ENCODE data around the gene ABCA4. TPM values are rescaled to one million over a fixed set of nuclear protein-coding genes. Genes with fewer than 3 reads are reported as not detected.
"Not testable (repeated sequence)": the region's sequence is repeated elsewhere in the genome, so short reads cannot be mapped to it uniquely, and the experiment has no call there.

The ABCA4 gene
- total and polyA plus RNA-seq, 7 donors = 0.03 to 0.32 (median 0.09) TPM; not detected in 2

DNA sequence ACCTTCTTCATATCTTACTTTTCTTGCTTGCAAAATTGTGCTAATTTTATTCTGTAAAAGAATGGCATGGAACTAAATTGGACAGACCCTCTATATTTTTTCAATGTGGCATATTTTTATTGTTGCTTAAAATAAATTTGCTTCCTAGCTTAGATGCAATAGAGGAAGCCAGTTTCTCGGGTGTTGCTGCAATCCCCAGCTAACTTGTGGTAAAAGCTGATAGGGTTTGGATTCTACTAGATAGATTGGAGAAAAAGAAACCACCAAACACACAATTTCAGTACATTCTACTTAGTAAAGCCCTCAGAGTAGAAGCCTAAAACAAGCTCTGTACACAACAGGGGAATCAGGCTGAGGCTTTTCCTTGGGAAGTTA, 162.2 kb downstream of the ABCA4 start:
- Histone ChIP-seq H3K4me3 (no peak overlapping the region), H3K9me3 (peaks cover 12% of the 10 kb centered on the region), H3K4me1 (no peaks in the 10 kb centered on the region), H3K27ac (no peak overlapping the region), H3K36me3 (ENCODE audit: insufficient read depth in 1 of 2, low read depth in 1 of 2) (no peaks in the 10 kb centered on the region), H3K27me3 (ENCODE audit: insufficient read depth in 3 of 3, low read length in 2 of 3) (no peaks in the 10 kb centered on the region)
- DNase-seq (no peak), ATAC-seq (no peak)
- 32 to 50% (median 36%) methylated on average over 1 of the region's 1 CpG for WGBS, 3 donors
- TF ChIP-seq, protein P1, sequence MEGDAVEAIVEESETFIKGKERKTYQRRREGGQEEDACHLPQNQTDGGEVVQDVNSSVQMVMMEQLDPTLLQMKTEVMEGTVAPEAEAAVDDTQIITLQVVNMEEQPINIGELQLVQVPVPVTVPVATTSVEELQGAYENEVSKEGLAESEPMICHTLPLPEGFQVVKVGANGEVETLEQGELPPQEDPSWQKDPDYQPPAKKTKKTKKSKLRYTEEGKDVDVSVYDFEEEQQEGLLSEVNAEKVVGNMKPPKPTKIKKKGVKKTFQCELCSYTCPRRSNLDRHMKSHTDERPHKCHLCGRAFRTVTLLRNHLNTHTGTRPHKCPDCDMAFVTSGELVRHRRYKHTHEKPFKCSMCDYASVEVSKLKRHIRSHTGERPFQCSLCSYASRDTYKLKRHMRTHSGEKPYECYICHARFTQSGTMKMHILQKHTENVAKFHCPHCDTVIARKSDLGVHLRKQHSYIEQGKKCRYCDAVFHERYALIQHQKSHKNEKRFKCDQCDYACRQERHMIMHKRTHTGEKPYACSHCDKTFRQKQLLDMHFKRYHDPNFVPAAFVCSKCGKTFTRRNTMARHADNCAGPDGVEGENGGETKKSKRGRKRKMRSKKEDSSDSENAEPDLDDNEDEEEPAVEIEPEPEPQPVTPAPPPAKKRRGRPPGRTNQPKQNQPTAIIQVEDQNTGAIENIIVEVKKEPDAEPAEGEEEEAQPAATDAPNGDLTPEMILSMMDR (IDR thresholded peaks at IDR 0.05) = no peak
- intact Hi-C loops (cut with DNase I) = no loop called here

DNA sequence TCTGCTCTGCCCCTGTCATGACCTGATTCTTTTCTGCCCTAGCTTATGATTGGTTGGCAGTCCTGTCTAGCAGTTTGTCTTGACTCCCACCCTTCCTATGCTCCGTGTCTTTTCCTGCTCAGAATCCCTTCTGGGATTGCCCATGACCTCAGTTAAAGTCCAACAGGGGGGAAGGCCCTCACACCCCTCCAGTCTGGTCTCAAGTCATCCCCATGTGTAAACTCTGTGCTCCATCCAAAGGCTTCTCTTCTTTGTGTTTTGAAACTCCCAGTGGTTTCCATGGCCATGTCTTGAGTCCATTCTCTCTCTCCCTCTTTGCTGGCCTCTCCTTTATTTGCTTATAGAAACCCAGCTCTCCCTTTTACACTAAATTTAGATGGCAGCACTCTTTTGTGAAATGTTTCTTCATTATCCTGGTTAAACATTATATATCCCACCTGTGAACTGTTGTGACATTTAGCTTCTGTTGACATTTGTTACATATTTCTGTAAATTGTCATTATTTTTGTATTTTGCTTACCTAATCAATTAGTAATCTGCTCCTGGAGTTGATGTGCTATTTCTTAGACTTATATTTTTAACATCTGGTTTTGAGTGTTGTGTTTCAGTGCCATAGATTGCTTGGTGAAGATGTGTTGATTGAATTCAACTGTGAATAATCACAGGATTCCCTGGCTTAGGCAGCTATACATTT, 162.8 kb downstream of the ABCA4 start:
- no peak overlapping the region for H3K27ac ChIP-seq
- H3K36me3 ChIP-seq (ENCODE audit: insufficient read depth in 1 of 2, low read depth in 1 of 2) = no peaks in the 10 kb centered on the region
- H3K4me3 ChIP-seq = no peak overlapping the region
- no peaks in the 10 kb centered on the region for H3K27me3 ChIP-seq (ENCODE audit: insufficient read depth in 3 of 3, low read length in 2 of 3)
- WGBS, 3 donors = 38 to 56% (median 56%) methylated on average over 1 of the region's 1 CpG
- DNase-seq (no peak), ATAC-seq (no peak)
- H3K4me1 ChIP-seq = no peaks in the 10 kb centered on the region
- H3K9me3 ChIP-seq = peaks cover 12% of the 10 kb centered on the region
- intact Hi-C loops (cut with DNase I) = no loop called here
- TF ChIP-seq, protein P1 (IDR thresholded peaks at IDR 0.05) = no peak

DNA sequence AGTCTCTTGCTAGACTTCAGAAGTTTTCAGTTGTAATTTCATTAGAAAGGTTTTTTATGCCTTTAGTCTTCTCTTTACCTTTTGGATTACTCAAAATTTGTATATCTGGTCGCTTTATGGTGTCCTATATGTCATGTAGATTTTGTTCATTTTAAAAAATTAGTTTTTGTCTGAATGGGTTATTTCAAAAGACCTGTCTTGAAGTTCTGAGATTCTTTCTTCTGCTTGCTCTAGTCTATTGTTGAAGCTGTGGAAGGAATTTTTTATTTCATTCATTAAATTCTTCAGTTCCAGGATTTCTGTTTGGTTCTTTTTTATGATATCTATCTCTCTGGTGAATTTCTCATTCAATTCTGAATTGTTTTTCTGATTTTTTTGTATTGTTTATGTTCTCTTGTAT, 165.2 kb downstream of the ABCA4 start:
- intact Hi-C loops (cut with DNase I) = no loop called here
- Histone ChIP-seq H3K4me3 (no peak overlapping the region), H3K36me3 (ENCODE audit: insufficient read depth in 1 of 2, low read depth in 1 of 2) (no peaks in the 10 kb centered on the region), H3K4me1 (no peaks in the 10 kb centered on the region), H3K27me3 (ENCODE audit: insufficient read depth in 3 of 3, low read length in 2 of 3) (no peaks in the 10 kb centered on the region), H3K9me3 (peaks cover 12% of the 10 kb centered on the region), H3K27ac (no peak overlapping the region)
- TF ChIP-seq, protein P1 (IDR thresholded peaks at IDR 0.05) = no peak
- ATAC-seq (no peak), DNase-seq (no peak)
- 53 to 66% (median 63%) methylated on average over 1 of the region's 1 CpG for WGBS, 3 donors

DNA sequence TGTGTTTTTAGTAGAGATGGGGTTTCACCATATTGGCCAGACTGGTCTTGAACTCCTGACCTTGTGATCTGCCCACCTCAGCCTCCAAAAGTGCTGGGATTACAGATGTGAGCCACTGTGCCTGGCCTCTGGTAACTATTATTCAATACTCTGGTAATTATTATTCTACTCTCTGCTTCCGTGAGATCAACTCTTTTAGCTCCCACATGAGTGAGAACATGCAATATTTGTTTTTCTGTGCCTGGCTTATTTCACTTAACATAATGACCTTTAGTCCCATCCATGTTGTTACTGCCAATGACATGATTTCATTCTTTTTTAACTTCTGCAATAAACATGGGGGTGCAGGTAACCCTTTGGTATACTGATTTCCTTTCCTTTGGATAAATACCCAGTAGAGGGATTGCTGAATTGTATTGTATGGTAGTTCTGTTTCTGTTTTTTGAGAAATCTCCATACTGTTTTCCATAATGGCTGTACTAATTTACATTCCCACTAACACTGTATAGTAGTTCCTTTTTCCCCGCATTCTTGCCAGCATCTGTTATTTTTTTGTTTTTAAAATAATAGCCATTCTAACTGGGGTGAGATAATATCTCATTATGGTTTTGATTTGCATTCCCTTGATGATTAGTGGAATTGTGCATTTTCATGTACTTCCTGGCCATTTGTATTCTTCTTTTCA, 173.8 kb downstream of the ABCA4 start:
- ATAC-seq; H3K27me3 ChIP-seq (ENCODE audit: insufficient read depth in 3 of 3, low read length in 2 of 3); H3K9me3 ChIP-seq; intact Hi-C loops (cut with DNase I); DNase-seq; H3K36me3 ChIP-seq (ENCODE audit: insufficient read depth in 1 of 2, low read depth in 1 of 2); H3K4me3 ChIP-seq; H3K4me1 ChIP-seq; H3K27ac ChIP-seq: not testable (repeated sequence)
- WGBS, 3 donors = 86 to 89% (median 88%) methylated on average over 2 of the region's 2 CpGs

Other genes with a start within 250 kb of the ABCA4 start
- gene DNTTIP2, start 241.9 kb downstream of the ABCA4 start, total RNA-seq = 100 to 1,000 TPM in 1 of 4 donors, 10 to 100 TPM in 3; 41.9 to 107 (median 83.3) TPM
- 100 to 1,000 TPM in 2 of 3 donors, 10 to 100 TPM in 1; 47.8 to 145 (median 115) TPM for gene DNTTIP2, start 241.9 kb downstream of the ABCA4 start, polyA plus RNA-seq
- gene GCLM, start 211.7 kb downstream of the ABCA4 start, total RNA-seq = 10 to 100 TPM; 38.9 to 54.7 (median 42.4) TPM
- gene GCLM, start 211.7 kb downstream of the ABCA4 start, polyA plus RNA-seq = 10 to 100 TPM; 22.8 to 63.9 (median 37.7) TPM
- gene ARHGAP29, start 116.4 kb upstream of the ABCA4 start, total RNA-seq = 10 to 100 TPM; 11.8 to 20.0 (median 15.7) TPM
- gene ARHGAP29, start 116.4 kb upstream of the ABCA4 start, polyA plus RNA-seq = 1 to 10 TPM; 5.1 to 7.9 (median 6.3) TPM